ENCODE results near the gene NUCKS1.

GRCh38 chr1:205676002-205676401, 74.0 kb downstream of the NUCKS1 start:
- TF ChIP-seq CTCF (IDR thresholded peaks at IDR 0.05) (no peak), PREB (CRISPR knock-in tag; IDR thresholded peaks at IDR 0.05; ENCODE audit: borderline replicate concordance) (no peak), JUN (CRISPR knock-in tag; IDR thresholded peaks at IDR 0.05) (no peak), PRDM15 (CRISPR knock-in tag; IDR thresholded peaks at IDR 0.05) (no peak), FOXP1 (CRISPR knock-in tag; IDR thresholded peaks at IDR 0.05; ENCODE audit: borderline replicate concordance) (no peak), ELF4 (CRISPR knock-in tag; IDR thresholded peaks at IDR 0.05; ENCODE audit: low read depth) (no peak), CREB1 (CRISPR knock-in tag; IDR thresholded peaks at IDR 0.05) (no peak), SP1 (CRISPR knock-in tag; conservative IDR thresholded peaks at IDR 0.05) (no peak), USF1 (CRISPR knock-in tag; IDR thresholded peaks at IDR 0.05) (no peak), CBFB (CRISPR knock-in tag; IDR thresholded peaks at IDR 0.05; ENCODE audit: low read depth) (no peak), SMAD4 (CRISPR knock-in tag; IDR thresholded peaks at IDR 0.05) (no peak), ZNF317 (CRISPR knock-in tag; IDR thresholded peaks at IDR 0.05; ENCODE audit: borderline replicate concordance, low read depth) (no peak)
